ENCODE measurements around the gene HTT. TPM values are rescaled to one million over a fixed set of nuclear protein-coding genes. Genes with fewer than 3 reads are reported as not detected.

HTT gene
- total and polyA plus RNA-seq, 10 of the 15 experiments (the other 5 are each of a cell fraction or from before 2014, with no cell fraction given), result 3.3 to 113 (median 43.3) TPM

GRCh38 chr4:3054169-3054759 lies 20.2 kb upstream of the HTT start:
- no peak overlapping the region for H3K4me3 ChIP-seq
- no peak overlapping the region for H3K4me2 ChIP-seq (ENCODE audit: control insufficient read depth, insufficient read depth)
- peaks cover 10% of the 10 kb centered on the region for H3K4me1 ChIP-seq (ENCODE audit: control insufficient read depth, insufficient read depth, low read length)
- TF ChIP-seq SIN3A (IDR thresholded peaks at IDR 0.05; ENCODE audit: low read depth, low read length), result no peak
- TF ChIP-seq EP300 (IDR thresholded peaks at IDR 0.05; ENCODE audit: borderline replicate concordance in 1 of 2, control insufficient read depth in 1 of 2, low read depth in 2 of 2, low read length in 2 of 2), result no peak
- TF ChIP-seq ZNF24 (IDR thresholded peaks at IDR 0.05), result no peak
- no peak for TF ChIP-seq JUNB (IDR thresholded peaks at IDR 0.05)
- TF ChIP-seq PML (IDR thresholded peaks at IDR 0.05; ENCODE audit: low read length), result no peak
- ChIA-PET SMC1A (ENCODE audit: uncharacterized antibody, unreplicated experiment) (no interaction called here), POLR2A (no interaction called here), RAD21 (ENCODE audit: unreplicated experiment) (no interaction called here), CTCF (interaction anchor here (2.0 kb wide), 1 partner anchor 14 kb away, joined by 6 read pairs; no protein-coding TSS in a partner anchor)
- 100% methylated on average over 2 of the region's 2 CpGs for WGBS (ENCODE audit: insufficient coverage, insufficient replicate concordance, low lambda C conversion rate, missing lambda C conversion rate)
- no peak for ATAC-seq
- H3K9me3 ChIP-seq (replicated peaks; ENCODE audit: control insufficient read depth, insufficient read depth, low read length), result peaks cover 12% of the 10 kb centered on the region
- H3K27me3 ChIP-seq (replicated peaks in 1 of 2; ENCODE audit: control insufficient read depth in 2 of 2, insufficient read depth in 2 of 2, low read length in 1 of 2), result no peaks in the 10 kb centered on the region
- H4K20me1 ChIP-seq (ENCODE audit: control insufficient read depth, insufficient read depth), result no peaks in the 10 kb centered on the region
- no peak overlapping the region for H2AFZ ChIP-seq (ENCODE audit: control insufficient read depth, low read depth, low read length)
- no peaks in the 10 kb centered on the region for H3K79me2 ChIP-seq (ENCODE audit: control insufficient read depth, insufficient read depth, low read length)
- BruUV-seq (replicated peaks), result no TSS peak
- intact Hi-C loops (cut with micrococcal nuclease; ENCODE audit: unreplicated experiment) (no loop called here), in situ Hi-C loops (cut with MboI) (no loop called here)
- H3K27ac ChIP-seq (ENCODE audit: control insufficient read depth, insufficient read depth), result no peak overlapping the region
- H3K36me3 ChIP-seq (ENCODE audit: control insufficient read depth in 2 of 2, insufficient read depth in 2 of 2, low read length in 1 of 2), result no peaks in the 10 kb centered on the region
- no peak for FAIRE-seq
- DNase-seq (ENCODE audit: low read depth, low spot score), result no peak
- no peak overlapping the region for H3K9ac ChIP-seq (ENCODE audit: control insufficient read depth, insufficient read depth, low read length)

GRCh38 chr4:3059943-3060342 lies 14.5 kb upstream of the HTT start:
- ChIA-PET SMC1A (ENCODE audit: uncharacterized antibody, unreplicated experiment) (interaction anchor here (1.1 kb wide), 1 partner anchor 13 kb away, joined by 3 read pairs; no protein-coding TSS in a partner anchor), RAD21 (ENCODE audit: unreplicated experiment) (no interaction called here), CTCF (interaction anchor here (0.8 to 1.1 kb wide), 2 partner anchors 47 to 98 kb away, joined by 3 read pairs; no protein-coding TSS in a partner anchor), POLR2A (interaction anchor here (0.6 to 1.1 kb wide), 3 partner anchors 14 to 380 kb away, joined by 3 to 4 read pairs (median 3); no protein-coding TSS in a partner anchor)
- Histone ChIP-seq H3K4me1 (ENCODE audit: control insufficient read depth, insufficient read depth, low read length) (peaks cover 14% of the 10 kb centered on the region), H3K4me3 (no peak overlapping the region), H4K20me1 (ENCODE audit: control insufficient read depth, insufficient read depth) (no peaks in the 10 kb centered on the region), H3K79me2 (ENCODE audit: control insufficient read depth, insufficient read depth, low read length) (no peaks in the 10 kb centered on the region), H2AFZ (ENCODE audit: control insufficient read depth, low read depth, low read length) (no peak overlapping the region), H3K27ac (ENCODE audit: control insufficient read depth, insufficient read depth) (no peak overlapping the region), H3K9ac (ENCODE audit: control insufficient read depth, insufficient read depth, low read length) (no peak overlapping the region), H3K36me3 (ENCODE audit: control insufficient read depth in 2 of 2, insufficient read depth in 2 of 2, low read length in 1 of 2) (no peaks in the 10 kb centered on the region), H3K4me2 (ENCODE audit: control insufficient read depth, insufficient read depth) (no peak overlapping the region), H3K27me3 (replicated peaks in 1 of 2; ENCODE audit: control insufficient read depth in 2 of 2, insufficient read depth in 2 of 2, low read length in 1 of 2) (no peaks in the 10 kb centered on the region), H3K9me3 (replicated peaks; ENCODE audit: control insufficient read depth, insufficient read depth, low read length) (peaks cover 11% of the 10 kb centered on the region; the same call in 2 of the 3 replicates)
- WGBS (ENCODE audit: insufficient coverage, insufficient replicate concordance, low lambda C conversion rate, missing lambda C conversion rate), result 89% methylated on average over 6 of the region's 6 CpGs
- BruUV-seq (replicated peaks), result no TSS peak
- DNase-seq (ENCODE audit: low read depth, low spot score) (no peak), ATAC-seq (no peak), FAIRE-seq (no peak)
- intact Hi-C loops (cut with micrococcal nuclease; ENCODE audit: unreplicated experiment), result no loop called here
- in situ Hi-C loops (cut with MboI), result no loop called here
- TF ChIP-seq EZH2 (IDR thresholded peaks at IDR 0.05; ENCODE audit: borderline replicate concordance, control insufficient read depth, low read depth, low read length), result no peak
- no peak for TF ChIP-seq RCOR1 (conservative IDR thresholded peaks at IDR 0.05; ENCODE audit: low read depth, low read length)
- no peak for TF ChIP-seq JUNB (IDR thresholded peaks at IDR 0.05)
- TF ChIP-seq, protein P1, sequence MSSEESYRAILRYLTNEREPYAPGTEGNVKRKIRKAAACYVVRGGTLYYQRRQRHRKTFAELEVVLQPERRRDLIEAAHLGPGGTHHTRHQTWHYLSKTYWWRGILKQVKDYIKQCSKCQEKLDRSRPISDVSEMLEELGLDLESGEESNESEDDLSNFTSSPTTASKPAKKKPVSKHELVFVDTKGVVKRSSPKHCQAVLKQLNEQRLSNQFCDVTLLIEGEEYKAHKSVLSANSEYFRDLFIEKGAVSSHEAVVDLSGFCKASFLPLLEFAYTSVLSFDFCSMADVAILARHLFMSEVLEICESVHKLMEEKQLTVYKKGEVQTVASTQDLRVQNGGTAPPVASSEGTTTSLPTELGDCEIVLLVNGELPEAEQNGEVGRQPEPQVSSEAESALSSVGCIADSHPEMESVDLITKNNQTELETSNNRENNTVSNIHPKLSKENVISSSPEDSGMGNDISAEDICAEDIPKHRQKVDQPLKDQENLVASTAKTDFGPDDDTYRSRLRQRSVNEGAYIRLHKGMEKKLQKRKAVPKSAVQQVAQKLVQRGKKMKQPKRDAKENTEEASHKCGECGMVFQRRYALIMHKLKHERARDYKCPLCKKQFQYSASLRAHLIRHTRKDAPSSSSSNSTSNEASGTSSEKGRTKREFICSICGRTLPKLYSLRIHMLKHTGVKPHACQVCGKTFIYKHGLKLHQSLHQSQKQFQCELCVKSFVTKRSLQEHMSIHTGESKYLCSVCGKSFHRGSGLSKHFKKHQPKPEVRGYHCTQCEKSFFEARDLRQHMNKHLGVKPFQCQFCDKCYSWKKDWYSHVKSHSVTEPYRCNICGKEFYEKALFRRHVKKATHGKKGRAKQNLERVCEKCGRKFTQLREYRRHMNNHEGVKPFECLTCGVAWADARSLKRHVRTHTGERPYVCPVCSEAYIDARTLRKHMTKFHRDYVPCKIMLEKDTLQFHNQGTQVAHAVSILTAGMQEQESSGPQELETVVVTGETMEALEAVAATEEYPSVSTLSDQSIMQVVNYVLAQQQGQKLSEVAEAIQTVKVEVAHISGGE (CRISPR knock-in tag; IDR thresholded peaks at IDR 0.05), result no peak
- TF ChIP-seq WRNIP1 (IDR thresholded peaks at IDR 0.05; ENCODE audit: borderline replicate concordance, low read depth, low read length), result no peak
- TF ChIP-seq RBBP5 (conservative IDR thresholded peaks at IDR 0.05), result no peak
- no peak for TF ChIP-seq MXI1 (IDR thresholded peaks at IDR 0.05; ENCODE audit: low read depth, low read length)
- no peak for TF ChIP-seq HDAC2 (IDR thresholded peaks at IDR 0.05)

Measured in GM12878 (cell line).